Transverse colon (tissue), 4 donors: ENCODE measurements around the gene LKAAEAR1.

Experiments used
- POLR2AphosphoS5 ChIP-seq, 3 donors: sonication (generic); formaldehyde crosslinking; IDR thresholded peaks; one replicate each; pipeline ENCODE4 v1.6.1; 2016; ENCODE audit warnings: antibody characterized with exemption in 3 of 3
- TF ChIP-seq, protein P1 (sequence below), 5 experiments: fragments of 200-600 bp in 3 of 5; fragments of 450-650 bp in 2 of 5; sonication (generic) in 3 of 5; IDR thresholded peaks; 1 replicate in 2 of 5; 2 replicates in 3 of 5; pipeline ENCODE4 v1.5.1; 2016 to 2017; ENCODE audit warnings: antibody characterized with exemption in 5 of 5, inconsistent platforms in 3 of 5, mild to moderate bottlenecking in 2 of 5, moderate library complexity in 1 of 5

- TF ChIP-seq POLR2AphosphoS5 (IDR thresholded peaks at IDR 0.05): peak in 1 of 3 donors; percentile 17
- TF ChIP-seq, protein P1, sequence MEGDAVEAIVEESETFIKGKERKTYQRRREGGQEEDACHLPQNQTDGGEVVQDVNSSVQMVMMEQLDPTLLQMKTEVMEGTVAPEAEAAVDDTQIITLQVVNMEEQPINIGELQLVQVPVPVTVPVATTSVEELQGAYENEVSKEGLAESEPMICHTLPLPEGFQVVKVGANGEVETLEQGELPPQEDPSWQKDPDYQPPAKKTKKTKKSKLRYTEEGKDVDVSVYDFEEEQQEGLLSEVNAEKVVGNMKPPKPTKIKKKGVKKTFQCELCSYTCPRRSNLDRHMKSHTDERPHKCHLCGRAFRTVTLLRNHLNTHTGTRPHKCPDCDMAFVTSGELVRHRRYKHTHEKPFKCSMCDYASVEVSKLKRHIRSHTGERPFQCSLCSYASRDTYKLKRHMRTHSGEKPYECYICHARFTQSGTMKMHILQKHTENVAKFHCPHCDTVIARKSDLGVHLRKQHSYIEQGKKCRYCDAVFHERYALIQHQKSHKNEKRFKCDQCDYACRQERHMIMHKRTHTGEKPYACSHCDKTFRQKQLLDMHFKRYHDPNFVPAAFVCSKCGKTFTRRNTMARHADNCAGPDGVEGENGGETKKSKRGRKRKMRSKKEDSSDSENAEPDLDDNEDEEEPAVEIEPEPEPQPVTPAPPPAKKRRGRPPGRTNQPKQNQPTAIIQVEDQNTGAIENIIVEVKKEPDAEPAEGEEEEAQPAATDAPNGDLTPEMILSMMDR (IDR thresholded peaks at IDR 0.05): no peak
Observed at GRCh38 chr20:64049060-64049877, 34.9 kb downstream of the LKAAEAR1 start, which contains the start of gene SOX18.
